Activated CD4-positive, CD25-positive, alpha-beta regulatory T cell (primary cell): ENCODE measurements around the gene TMEM151B.
"Not testable (repeated sequence)": the region's sequence is repeated elsewhere in the genome, so short reads cannot be mapped to it uniquely, and the experiment has no call there.

Source experiments
- DNase-seq, 4 experiments: peaks; one replicate each; lab custom pipeline; 2025; lab: John Stamatoyannopoulos, UW

Gene TMEM151B

GRCh38 chr6:44333942-44334341 is 63.7 kb downstream of the TMEM151B start:
- DNase-seq: no peak

GRCh38 chr6:44335631-44336030 is 65.4 kb downstream of the TMEM151B start:
- no peak for DNase-seq

GRCh38 chr6:44338228-44339122 is 68.2 kb downstream of the TMEM151B start:
- DNase-seq: peak; percentile 11 to 46 (median 18)

- no peak for DNase-seq
Observed at GRCh38 chr6:44339301-44339700, 69.1 kb downstream of the TMEM151B start.

GRCh38 chr6:44339763-44340625 is 69.7 kb downstream of the TMEM151B start:
- no peak for DNase-seq

- DNase-seq: no peak
Observed at GRCh38 chr6:44341095-44341890, 71.0 kb downstream of the TMEM151B start.

GRCh38 chr6:44342052-44342451 is 71.8 kb downstream of the TMEM151B start:
- no peak for DNase-seq

- no peak for DNase-seq
Observed at GRCh38 chr6:44342489-44342888, 72.2 kb downstream of the TMEM151B start, which contains the start of gene SPATS1. SPATS1 (plus strand) TSS chr6:44342650; CDS start chr6:44343096, 446 bp downstream.

- not testable (repeated sequence) for DNase-seq
Observed at GRCh38 chr6:44346818-44347217, 76.6 kb downstream of the TMEM151B start.

- no peak for DNase-seq
Observed at GRCh38 chr6:44349904-44350649, 79.8 kb downstream of the TMEM151B start.

- not testable (repeated sequence) for DNase-seq
Observed at GRCh38 chr6:44350650-44350994, 80.4 kb downstream of the TMEM151B start.

GRCh38 chr6:44352259-44352658 is 82.0 kb downstream of the TMEM151B start:
- DNase-seq: no peak

- no peak for DNase-seq
Observed at GRCh38 chr6:44353336-44353735, 83.1 kb downstream of the TMEM151B start.

- no peak for DNase-seq
Observed at GRCh38 chr6:44355640-44356039, 85.4 kb downstream of the TMEM151B start.

GRCh38 chr6:44356487-44356886 is 86.2 kb downstream of the TMEM151B start:
- no peak for DNase-seq
